ENCODE results near the gene IGFBPL1. TPM values are rescaled to one million over a fixed set of nuclear protein-coding genes. Genes with fewer than 3 reads are reported as not detected.
A peak's percentile ranks its signal among the peaks of the same experiment; 100 is the strongest.

Gene IGFBPL1
- total RNA-seq, 4 donors from 2014 or later: not detected

- DNase-seq: no peak
Observed at GRCh38 chr9:38387751-38388150, 36.5 kb downstream of the IGFBPL1 start.

GRCh38 chr9:38387066-38387465 lies 37.2 kb downstream of the IGFBPL1 start:
- Histone ChIP-seq H3K9me3 (no peaks in the 10 kb centered on the region), H3K27ac (peak overlapping the region; percentile 39 to 89 (median 82)), H3K36me3 (no peaks in the 10 kb centered on the region), H3K4me3 (no peak overlapping the region), H3K4me1 (peaks cover 3 to 42% (median 17%) of the 10 kb centered on the region in 4 donors), H3K27me3 (no peaks in the 10 kb centered on the region)
- no peak for DNase-seq
- no peak for TF ChIP-seq POLR2AphosphoS5 (IDR thresholded peaks at IDR 0.05)
- no peak for TF ChIP-seq EP300 (IDR thresholded peaks at IDR 0.05; ENCODE audit: low read depth)
- TF ChIP-seq POLR2A (IDR thresholded peaks at IDR 0.05): no peak
- TF ChIP-seq CTCF (IDR thresholded peaks at IDR 0.05): no peak
- WGBS, 2 donors (ENCODE audit: low coverage in 1 of 2): 86% methylated on average over 1 of the region's 1 CpG; no CpG with 5 or more reads in 1 of the 2 donors
- in situ Hi-C loops (cut with MboI; ENCODE audit: low pct_ligation_motif_present in 1 of 4, low pct_unique_long_range_greater_than_20kb in 1 of 4, low sequenced_read_pairs in 3 of 4): no loop called here
- intact Hi-C loops (cut with DNase I; ENCODE audit: low total_unique reads): no loop called here

More at GRCh38 chr9:38387751-38388150, 36.5 kb downstream of the IGFBPL1 start:
- no peaks in the 10 kb centered on the region for H3K9me3 ChIP-seq
- TF ChIP-seq POLR2AphosphoS5 (IDR thresholded peaks at IDR 0.05) (no peak), CTCF (IDR thresholded peaks at IDR 0.05) (no peak), POLR2A (IDR thresholded peaks at IDR 0.05) (no peak)
- H3K4me1 ChIP-seq: peaks cover 3 to 45% (median 17%) of the 10 kb centered on the region in 4 donors
- in situ Hi-C loops (cut with MboI; ENCODE audit: low pct_ligation_motif_present in 1 of 4, low pct_unique_long_range_greater_than_20kb in 1 of 4, low sequenced_read_pairs in 3 of 4) (no loop called here), intact Hi-C loops (cut with DNase I; ENCODE audit: low total_unique reads) (no loop called here)
- H3K27me3 ChIP-seq: no peaks in the 10 kb centered on the region
- no peaks in the 10 kb centered on the region for H3K36me3 ChIP-seq
- peak overlapping the region; percentile 67 to 89 (median 82) for H3K27ac ChIP-seq
- H3K4me3 ChIP-seq: no peak overlapping the region
- 76 to 78% methylated on average over 4 of the region's 4 CpGs for WGBS, 2 donors (ENCODE audit: low coverage in 1 of 2)

- H3K9me3 ChIP-seq: no peaks in the 10 kb centered on the region
- peak overlapping the region; percentile 39 to 89 (median 82) for H3K27ac ChIP-seq
- intact Hi-C loops (cut with DNase I; ENCODE audit: low total_unique reads) (no loop called here), in situ Hi-C loops (cut with MboI; ENCODE audit: low pct_ligation_motif_present in 1 of 4, low pct_unique_long_range_greater_than_20kb in 1 of 4, low sequenced_read_pairs in 3 of 4) (no loop called here)
- TF ChIP-seq EP300 (IDR thresholded peaks at IDR 0.05; ENCODE audit: low read depth): no peak
- no peak for TF ChIP-seq POLR2AphosphoS5 (IDR thresholded peaks at IDR 0.05)
- TF ChIP-seq POLR2A (IDR thresholded peaks at IDR 0.05): no peak
- no peak for TF ChIP-seq CTCF (IDR thresholded peaks at IDR 0.05)
- peaks cover 4 to 43% (median 17%) of the 10 kb centered on the region in 4 donors for H3K4me1 ChIP-seq
- WGBS, 2 donors (ENCODE audit: low coverage in 1 of 2): 46 to 53% methylated on average over 3 to 4 of the region's 4 CpGs
- no peak overlapping the region for H3K4me3 ChIP-seq
- DNase-seq: peak; percentile 26
- no peaks in the 10 kb centered on the region for H3K36me3 ChIP-seq
- H3K27me3 ChIP-seq: no peaks in the 10 kb centered on the region
Observed at GRCh38 chr9:38386319-38386895, 37.8 kb downstream of the IGFBPL1 start.

GRCh38 chr9:38385896-38386295 lies 38.4 kb downstream of the IGFBPL1 start:
- in situ Hi-C loops (cut with MboI; ENCODE audit: low pct_ligation_motif_present in 1 of 4, low pct_unique_long_range_greater_than_20kb in 1 of 4, low sequenced_read_pairs in 3 of 4): no loop called here
- no peaks in the 10 kb centered on the region for H3K9me3 ChIP-seq
- intact Hi-C loops (cut with DNase I; ENCODE audit: low total_unique reads): no loop called here
- no peak overlapping the region for H3K4me3 ChIP-seq
- TF ChIP-seq EP300 (IDR thresholded peaks at IDR 0.05; ENCODE audit: low read depth) (no peak), POLR2AphosphoS5 (IDR thresholded peaks at IDR 0.05) (no peak), POLR2A (IDR thresholded peaks at IDR 0.05) (no peak), CTCF (IDR thresholded peaks at IDR 0.05) (no peak)
- H3K27ac ChIP-seq: peak overlapping the region; percentile 39 to 89 (median 82)
- 73 to 100% methylated on average over 1 to 3 of the region's 3 CpGs for WGBS, 2 donors (ENCODE audit: low coverage in 1 of 2)
- no peak for DNase-seq
- H3K4me1 ChIP-seq: peaks cover 9 to 47% (median 18%) of the 10 kb centered on the region in 4 donors
- no peaks in the 10 kb centered on the region for H3K27me3 ChIP-seq
- no peaks in the 10 kb centered on the region for H3K36me3 ChIP-seq
